SK-N-SH treated with all-trans-retinoic acid at 6 μM for 48 hours (cell line): ENCODE data around the gene PAPPA2.

Experiments used
- ATAC-seq: fragments of 200-7000 bp; cut with Tn5 transposase; 3 replicates; pipeline ENCODE4 v1.9.1; 2020; ENCODE audit warnings: mild to moderate bottlenecking, moderate library complexity
- ARNTL ChIP-seq: fragments of 450-650 bp; formaldehyde crosslinking; IDR thresholded peaks from 2 replicates; pipeline ENCODE4 v1.5.0; 2020; ENCODE audit warnings: low read depth, mild to moderate bottlenecking, moderate library complexity, borderline replicate concordance
- BACH2 ChIP-seq: fragments of 250-450 bp; sonication (Bioruptor Pico); IDR thresholded peaks from 2 replicates; pipeline ENCODE4 v1.9.0; 2021; ENCODE audit warnings: mild to moderate bottlenecking, borderline replicate concordance
- CSDC2 ChIP-seq: fragments of 250-450 bp; sonication (Bioruptor Pico); IDR thresholded peaks from 2 replicates; pipeline ENCODE4 v1.5.0; 2020; ENCODE audit warnings: mild to moderate bottlenecking, moderate library complexity
- ESRRG ChIP-seq: fragments of 250-450 bp; sonication (Bioruptor Pico); IDR thresholded peaks from 2 replicates; pipeline ENCODE4 v1.6.1; 2021; ENCODE audit warnings: mild to moderate bottlenecking
- GLIS3 ChIP-seq: fragments of 250-450 bp; sonication (Bioruptor Pico); IDR thresholded peaks from 2 replicates; pipeline ENCODE4 v1.5.0; 2020; ENCODE audit warnings: mild to moderate bottlenecking, moderate library complexity
- ISL1 ChIP-seq: fragments of 250-450 bp; sonication (Bioruptor Pico); IDR thresholded peaks from 2 replicates; pipeline ENCODE4 v2.1.2; 2022; ENCODE audit warnings: mild to moderate bottlenecking, moderate library complexity
- OSR1 ChIP-seq: fragments of 250-450 bp; sonication (Bioruptor Pico); IDR thresholded peaks from 2 replicates; pipeline ENCODE4 v1.8.0; 2022; ENCODE audit warnings: moderate library complexity, mild to moderate bottlenecking, inconsistent platforms
- PPARA ChIP-seq: fragments of 250-450 bp; sonication (Bioruptor Pico); IDR thresholded peaks from 2 replicates; pipeline ENCODE4 v1.5.0; 2020; ENCODE audit warnings: mild to moderate bottlenecking, borderline replicate concordance
- RARB ChIP-seq: fragments of 250-450 bp; sonication (Bioruptor Pico); IDR thresholded peaks from 2 replicates; pipeline ENCODE4 v1.8.0; 2021; ENCODE audit warnings: mild to moderate bottlenecking, moderate library complexity
- SNAI2 ChIP-seq: fragments of 250-450 bp; sonication (Bioruptor Pico); IDR thresholded peaks from 2 replicates; pipeline ENCODE4 v1.5.0; 2020; ENCODE audit warnings: mild to moderate bottlenecking, moderate library complexity
- TCF4 ChIP-seq: fragments of 250-450 bp; sonication (Bioruptor Pico); IDR thresholded peaks from 2 replicates; pipeline ENCODE4 v1.8.0; 2021; ENCODE audit warnings: mild to moderate bottlenecking, moderate library complexity, borderline replicate concordance
- TOX ChIP-seq: fragments of 250-450 bp; sonication (Bioruptor Pico); IDR thresholded peaks from 2 replicates; pipeline ENCODE4 v1.8.0; 2021; ENCODE audit warnings: mild to moderate bottlenecking, moderate library complexity, borderline replicate concordance
- ZC3H10 ChIP-seq: fragments of 250-450 bp; sonication (Bioruptor Pico); IDR thresholded peaks from 2 replicates; pipeline ENCODE4 v1.5.1; 2021; ENCODE audit warnings: mild to moderate bottlenecking, moderate library complexity
- ZFP3 ChIP-seq: fragments of 250-450 bp; sonication (Bioruptor Pico); IDR thresholded peaks from 2 replicates; pipeline ENCODE4 v1.5.0; 2020; ENCODE audit warnings: mild to moderate bottlenecking, moderate library complexity
- ZFP30 ChIP-seq: fragments of 450-650 bp; formaldehyde crosslinking; IDR thresholded peaks from 2 replicates; pipeline ENCODE4 v1.5.0; 2022; ENCODE audit warnings: mild to moderate bottlenecking, moderate library complexity
- ZNF70 ChIP-seq: fragments of 450-650 bp; formaldehyde crosslinking; IDR thresholded peaks from 2 replicates; pipeline ENCODE4 v1.5.0; 2020; ENCODE audit warnings: mild to moderate bottlenecking, moderate library complexity
- ZNF8 ChIP-seq: fragments of 450-650 bp; formaldehyde crosslinking; IDR thresholded peaks from 2 replicates; pipeline ENCODE4 v1.5.0; 2020; ENCODE audit warnings: mild to moderate bottlenecking, moderate library complexity
- TF ChIP-seq, protein P1 (sequence below): fragments of 250-450 bp; sonication (Bioruptor Pico); IDR thresholded peaks from 2 replicates; pipeline ENCODE4 v1.5.0; 2020; ENCODE audit warnings: mild to moderate bottlenecking, moderate library complexity
- TF ChIP-seq, protein P2 (sequence below): fragments of 250-450 bp; sonication (Bioruptor Pico); IDR thresholded peaks from 2 replicates; pipeline ENCODE4 v1.5.1; 2020; ENCODE audit warnings: low read depth, mild to moderate bottlenecking, moderate library complexity
- TF ChIP-seq, protein P3 (sequence below): fragments of 250-450 bp; sonication (Bioruptor Pico); IDR thresholded peaks from 2 replicates; pipeline ENCODE4 v1.8.0; 2020; ENCODE audit warnings: mild to moderate bottlenecking, moderate library complexity, borderline replicate concordance
- TF ChIP-seq, protein P4 (sequence below): fragments of 250-450 bp; sonication (Bioruptor Pico); IDR thresholded peaks from 2 replicates; pipeline ENCODE4 v1.8.0; 2021; ENCODE audit warnings: low read depth, mild to moderate bottlenecking, moderate library complexity, borderline replicate concordance
- TF ChIP-seq, protein P5 (sequence below): fragments of 250-450 bp; sonication (Bioruptor Pico); IDR thresholded peaks from 2 replicates; pipeline ENCODE4 v1.5.1; 2021; ENCODE audit warnings: mild to moderate bottlenecking, moderate library complexity

Gene PAPPA2

DNA sequence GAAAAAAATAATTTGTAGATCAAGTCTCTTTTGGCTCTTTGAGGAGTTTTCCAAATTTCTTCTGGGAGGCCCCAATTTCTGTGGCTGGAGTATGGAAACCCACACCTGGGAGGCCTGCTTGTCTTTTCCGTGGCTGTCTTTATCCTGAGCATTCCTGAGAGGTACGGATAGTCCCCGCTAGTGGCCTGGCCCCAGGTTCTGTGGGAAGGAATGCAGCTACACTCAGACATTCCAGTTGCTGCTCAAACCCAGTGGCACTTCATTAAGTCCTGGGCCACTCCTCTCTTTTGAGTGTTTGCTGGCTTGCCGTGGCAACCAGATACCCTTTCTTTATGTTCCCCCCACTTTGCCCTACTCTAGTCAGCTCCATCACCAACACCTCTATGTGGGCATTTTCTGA is 391.1 kb downstream of the PAPPA2 start:
- no peak for ATAC-seq
- TF ChIP-seq, protein P1, sequence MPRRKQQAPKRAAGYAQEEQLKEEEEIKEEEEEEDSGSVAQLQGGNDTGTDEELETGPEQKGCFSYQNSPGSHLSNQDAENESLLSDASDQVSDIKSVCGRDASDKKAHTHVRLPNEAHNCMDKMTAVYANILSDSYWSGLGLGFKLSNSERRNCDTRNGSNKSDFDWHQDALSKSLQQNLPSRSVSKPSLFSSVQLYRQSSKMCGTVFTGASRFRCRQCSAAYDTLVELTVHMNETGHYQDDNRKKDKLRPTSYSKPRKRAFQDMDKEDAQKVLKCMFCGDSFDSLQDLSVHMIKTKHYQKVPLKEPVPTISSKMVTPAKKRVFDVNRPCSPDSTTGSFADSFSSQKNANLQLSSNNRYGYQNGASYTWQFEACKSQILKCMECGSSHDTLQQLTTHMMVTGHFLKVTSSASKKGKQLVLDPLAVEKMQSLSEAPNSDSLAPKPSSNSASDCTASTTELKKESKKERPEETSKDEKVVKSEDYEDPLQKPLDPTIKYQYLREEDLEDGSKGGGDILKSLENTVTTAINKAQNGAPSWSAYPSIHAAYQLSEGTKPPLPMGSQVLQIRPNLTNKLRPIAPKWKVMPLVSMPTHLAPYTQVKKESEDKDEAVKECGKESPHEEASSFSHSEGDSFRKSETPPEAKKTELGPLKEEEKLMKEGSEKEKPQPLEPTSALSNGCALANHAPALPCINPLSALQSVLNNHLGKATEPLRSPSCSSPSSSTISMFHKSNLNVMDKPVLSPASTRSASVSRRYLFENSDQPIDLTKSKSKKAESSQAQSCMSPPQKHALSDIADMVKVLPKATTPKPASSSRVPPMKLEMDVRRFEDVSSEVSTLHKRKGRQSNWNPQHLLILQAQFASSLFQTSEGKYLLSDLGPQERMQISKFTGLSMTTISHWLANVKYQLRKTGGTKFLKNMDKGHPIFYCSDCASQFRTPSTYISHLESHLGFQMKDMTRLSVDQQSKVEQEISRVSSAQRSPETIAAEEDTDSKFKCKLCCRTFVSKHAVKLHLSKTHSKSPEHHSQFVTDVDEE (CRISPR knock-in tag), result no peak
- no peak for TF ChIP-seq PPARA (CRISPR knock-in tag)
- TF ChIP-seq ZNF8 (CRISPR knock-in tag), result no peak
- no peak for TF ChIP-seq ZNF70
- no peak for TF ChIP-seq ZFP3 (CRISPR knock-in tag)
- no peak for TF ChIP-seq TOX (CRISPR knock-in tag)
- TF ChIP-seq ESRRG, result no peak
- TF ChIP-seq TCF4 (CRISPR knock-in tag), result no peak
- TF ChIP-seq RARB, result no peak
- no peak for TF ChIP-seq SNAI2 (CRISPR knock-in tag)
- TF ChIP-seq, protein P2, sequence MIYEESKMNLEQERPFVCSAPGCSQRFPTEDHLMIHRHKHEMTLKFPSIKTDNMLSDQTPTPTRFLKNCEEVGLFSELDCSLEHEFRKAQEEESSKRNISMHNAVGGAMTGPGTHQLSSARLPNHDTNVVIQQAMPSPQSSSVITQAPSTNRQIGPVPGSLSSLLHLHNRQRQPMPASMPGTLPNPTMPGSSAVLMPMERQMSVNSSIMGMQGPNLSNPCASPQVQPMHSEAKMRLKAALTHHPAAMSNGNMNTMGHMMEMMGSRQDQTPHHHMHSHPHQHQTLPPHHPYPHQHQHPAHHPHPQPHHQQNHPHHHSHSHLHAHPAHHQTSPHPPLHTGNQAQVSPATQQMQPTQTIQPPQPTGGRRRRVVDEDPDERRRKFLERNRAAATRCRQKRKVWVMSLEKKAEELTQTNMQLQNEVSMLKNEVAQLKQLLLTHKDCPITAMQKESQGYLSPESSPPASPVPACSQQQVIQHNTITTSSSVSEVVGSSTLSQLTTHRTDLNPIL (CRISPR knock-in tag), result no peak
- TF ChIP-seq, protein P3, sequence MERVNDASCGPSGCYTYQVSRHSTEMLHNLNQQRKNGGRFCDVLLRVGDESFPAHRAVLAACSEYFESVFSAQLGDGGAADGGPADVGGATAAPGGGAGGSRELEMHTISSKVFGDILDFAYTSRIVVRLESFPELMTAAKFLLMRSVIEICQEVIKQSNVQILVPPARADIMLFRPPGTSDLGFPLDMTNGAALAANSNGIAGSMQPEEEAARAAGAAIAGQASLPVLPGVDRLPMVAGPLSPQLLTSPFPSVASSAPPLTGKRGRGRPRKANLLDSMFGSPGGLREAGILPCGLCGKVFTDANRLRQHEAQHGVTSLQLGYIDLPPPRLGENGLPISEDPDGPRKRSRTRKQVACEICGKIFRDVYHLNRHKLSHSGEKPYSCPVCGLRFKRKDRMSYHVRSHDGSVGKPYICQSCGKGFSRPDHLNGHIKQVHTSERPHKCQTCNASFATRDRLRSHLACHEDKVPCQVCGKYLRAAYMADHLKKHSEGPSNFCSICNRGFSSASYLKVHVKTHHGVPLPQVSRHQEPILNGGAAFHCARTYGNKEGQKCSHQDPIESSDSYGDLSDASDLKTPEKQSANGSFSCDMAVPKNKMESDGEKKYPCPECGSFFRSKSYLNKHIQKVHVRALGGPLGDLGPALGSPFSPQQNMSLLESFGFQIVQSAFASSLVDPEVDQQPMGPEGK, result no peak
- no peak for TF ChIP-seq GLIS3 (CRISPR knock-in tag)

DNA sequence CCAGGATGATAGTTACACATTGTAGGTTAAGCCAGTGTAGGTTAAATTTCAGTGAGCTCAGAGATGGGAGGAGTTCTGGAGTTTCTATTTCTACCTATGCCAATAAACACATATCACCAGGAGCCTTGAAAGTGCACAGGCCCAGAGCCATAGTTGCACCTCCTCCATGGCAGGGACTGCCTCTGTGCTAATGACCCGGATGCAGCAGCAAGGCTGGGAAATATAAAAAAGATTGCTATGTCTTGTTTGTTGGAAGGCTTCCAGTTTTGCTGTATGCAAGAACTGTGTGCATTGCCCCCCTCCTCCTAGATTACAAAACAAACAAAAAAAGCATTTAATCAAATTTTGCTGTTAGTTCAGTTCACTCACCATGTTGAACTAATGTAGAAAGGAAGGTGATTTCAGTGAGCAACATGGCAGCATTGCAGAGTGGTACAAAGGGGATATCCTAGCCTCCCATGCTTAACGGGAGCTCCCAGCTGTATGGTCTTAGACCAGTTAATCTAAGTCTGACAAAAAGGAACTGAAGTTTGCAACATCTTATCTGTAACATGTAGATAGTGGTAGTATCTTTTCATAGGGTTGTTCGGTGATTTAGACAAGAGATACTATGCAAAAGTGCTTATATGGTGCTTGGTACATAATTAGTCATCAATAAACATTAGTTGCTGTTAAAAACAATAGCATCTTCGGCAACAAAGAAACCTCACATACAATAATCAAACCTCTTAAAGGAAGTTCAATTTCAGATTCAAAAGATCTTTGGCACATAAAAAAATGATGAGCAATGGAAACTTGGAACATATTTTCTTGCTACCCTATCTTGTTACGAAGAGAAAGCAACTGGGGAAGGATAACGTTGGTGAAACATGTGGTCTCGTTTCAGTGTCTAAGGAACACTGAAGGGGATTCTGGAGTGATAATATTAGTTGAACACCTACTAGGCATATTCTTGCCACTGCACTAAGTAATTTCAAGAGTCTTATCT is 392.1 kb downstream of the PAPPA2 start:
- ATAC-seq, result no peak
- no peak for TF ChIP-seq ZNF8 (CRISPR knock-in tag)
- no peak for TF ChIP-seq ARNTL (CRISPR knock-in tag)
- TF ChIP-seq CSDC2 (CRISPR knock-in tag), result no peak
- no peak for TF ChIP-seq PPARA (CRISPR knock-in tag)
- TF ChIP-seq ZNF70, result no peak
- no peak for TF ChIP-seq BACH2 (CRISPR knock-in tag)
- TF ChIP-seq ISL1 (CRISPR knock-in tag), result no peak
- no peak for TF ChIP-seq SNAI2 (CRISPR knock-in tag)
- no peak for TF ChIP-seq ZFP30
- TF ChIP-seq ZFP3 (CRISPR knock-in tag), result no peak
- no peak for TF ChIP-seq ZC3H10 (CRISPR knock-in tag)
- TF ChIP-seq GLIS3 (CRISPR knock-in tag), result no peak
- TF ChIP-seq OSR1 (CRISPR knock-in tag), result no peak
- TF ChIP-seq RARB, result no peak
- TF ChIP-seq, protein P4, sequence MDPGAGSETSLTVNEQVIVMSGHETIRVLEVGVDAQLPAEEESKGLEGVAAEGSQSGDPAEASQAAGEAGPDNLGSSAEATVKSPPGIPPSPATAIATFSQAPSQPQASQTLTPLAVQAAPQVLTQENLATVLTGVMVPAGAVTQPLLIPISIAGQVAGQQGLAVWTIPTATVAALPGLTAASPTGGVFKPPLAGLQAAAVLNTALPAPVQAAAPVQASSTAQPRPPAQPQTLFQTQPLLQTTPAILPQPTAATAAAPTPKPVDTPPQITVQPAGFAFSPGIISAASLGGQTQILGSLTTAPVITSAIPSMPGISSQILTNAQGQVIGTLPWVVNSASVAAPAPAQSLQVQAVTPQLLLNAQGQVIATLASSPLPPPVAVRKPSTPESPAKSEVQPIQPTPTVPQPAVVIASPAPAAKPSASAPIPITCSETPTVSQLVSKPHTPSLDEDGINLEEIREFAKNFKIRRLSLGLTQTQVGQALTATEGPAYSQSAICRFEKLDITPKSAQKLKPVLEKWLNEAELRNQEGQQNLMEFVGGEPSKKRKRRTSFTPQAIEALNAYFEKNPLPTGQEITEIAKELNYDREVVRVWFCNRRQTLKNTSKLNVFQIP (CRISPR knock-in tag), result no peak
- TF ChIP-seq, protein P5, sequence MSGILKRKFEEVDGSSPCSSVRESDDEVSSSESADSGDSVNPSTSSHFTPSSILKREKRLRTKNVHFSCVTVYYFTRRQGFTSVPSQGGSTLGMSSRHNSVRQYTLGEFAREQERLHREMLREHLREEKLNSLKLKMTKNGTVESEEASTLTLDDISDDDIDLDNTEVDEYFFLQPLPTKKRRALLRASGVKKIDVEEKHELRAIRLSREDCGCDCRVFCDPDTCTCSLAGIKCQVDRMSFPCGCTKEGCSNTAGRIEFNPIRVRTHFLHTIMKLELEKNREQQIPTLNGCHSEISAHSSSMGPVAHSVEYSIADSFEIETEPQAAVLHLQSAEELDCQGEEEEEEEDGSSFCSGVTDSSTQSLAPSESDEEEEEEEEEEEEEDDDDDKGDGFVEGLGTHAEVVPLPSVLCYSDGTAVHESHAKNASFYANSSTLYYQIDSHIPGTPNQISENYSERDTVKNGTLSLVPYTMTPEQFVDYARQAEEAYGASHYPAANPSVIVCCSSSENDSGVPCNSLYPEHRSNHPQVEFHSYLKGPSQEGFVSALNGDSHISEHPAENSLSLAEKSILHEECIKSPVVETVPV (CRISPR knock-in tag), result no peak
- TF ChIP-seq TOX (CRISPR knock-in tag), result no peak
- TF ChIP-seq, all 23 proteins: peak for 0
